ENCODE data around the gene TTC7B.
A peak's percentile ranks its signal among the peaks of the same experiment; 100 is the strongest.

TTC7B gene

GRCh38 chr14:90551733-90552464 is 264.3 kb downstream of the TTC7B start:
- no peak for TF ChIP-seq CTCF (conservative IDR thresholded peaks at IDR 0.05; ENCODE audit: low read depth)
- POLR2A ChIA-PET (ENCODE audit: low non-redundant PET): no interaction called here
- CTCF ChIA-PET: interaction anchor here (0.6 to 0.7 kb wide), 3 partner anchors 24 to 486 kb away, joined by 3 read pairs; no protein-coding TSS in a partner anchor

GRCh38 chr14:90551070-90551704 is 265.0 kb downstream of the TTC7B start:
- POLR2A ChIA-PET (ENCODE audit: low non-redundant PET): no interaction called here
- CTCF ChIA-PET: interaction anchor here (0.6 kb wide), 2 partner anchors 120 to 487 kb away, joined by 3 read pairs; no protein-coding TSS in a partner anchor
- no peak for DNase-seq (ENCODE audit: low spot score)
- no peak for TF ChIP-seq CTCF (conservative IDR thresholded peaks at IDR 0.05; ENCODE audit: low read depth)
- H3K27ac ChIP-seq: 0 out of 2 replicates have a peak overlapping the region, but pooled peaks have one; percentile 5

More at GRCh38 chr14:90551733-90552464, 264.3 kb downstream of the TTC7B start:
- peak overlapping the region; percentile 5; the same call in 1 of the 2 replicates for H3K27ac ChIP-seq
- DNase-seq (ENCODE audit: low spot score): no peak

- no peak overlapping the region for H3K27ac ChIP-seq
- POLR2A ChIA-PET (ENCODE audit: low non-redundant PET): no interaction called here
- no peak for TF ChIP-seq CTCF (conservative IDR thresholded peaks at IDR 0.05; ENCODE audit: low read depth)
- CTCF ChIA-PET: no interaction called here
- no peak for DNase-seq (ENCODE audit: low spot score)
Observed at GRCh38 chr14:90549794-90550641, 266.2 kb downstream of the TTC7B start.

- POLR2A ChIA-PET (ENCODE audit: low non-redundant PET): no interaction called here
- CTCF ChIA-PET: no interaction called here
- no peak for TF ChIP-seq CTCF (conservative IDR thresholded peaks at IDR 0.05; ENCODE audit: low read depth)
- DNase-seq (ENCODE audit: low spot score): no peak
- H3K27ac ChIP-seq: no peak overlapping the region
Observed at GRCh38 chr14:90548455-90548854, 267.8 kb downstream of the TTC7B start.

- H3K27ac ChIP-seq: no peak overlapping the region
- TF ChIP-seq CTCF (conservative IDR thresholded peaks at IDR 0.05; ENCODE audit: low read depth): no peak
- DNase-seq (ENCODE audit: low spot score): no peak
- ChIA-PET CTCF (no interaction called here), POLR2A (ENCODE audit: low non-redundant PET) (no interaction called here)
Observed at GRCh38 chr14:90547968-90548367, 268.3 kb downstream of the TTC7B start.

- no peak for DNase-seq (ENCODE audit: low spot score)
- ChIA-PET POLR2A (ENCODE audit: low non-redundant PET) (no interaction called here), CTCF (no interaction called here)
- no peak overlapping the region for H3K27ac ChIP-seq
- no peak for TF ChIP-seq CTCF (conservative IDR thresholded peaks at IDR 0.05; ENCODE audit: low read depth)
Observed at GRCh38 chr14:90547250-90547649, 269.0 kb downstream of the TTC7B start.

All from RWPE1 (cell line).